Measurements from ENCODE around the gene DLL1.
A peak's percentile ranks its signal among the peaks of the same experiment; 100 is the strongest.
"Not testable (repeated sequence)": the region's sequence is repeated elsewhere in the genome, so short reads cannot be mapped to it uniquely, and the experiment has no call there.

Gene DLL1

GRCh38 chr6:170290296-170291128 is at the start of gene DLL1:
TSS of gene DLL1 (minus strand) at chr6:170291078. CDS start at chr6:170290139, 939 bp downstream.
- no peak for DNase-seq (ENCODE audit: low spot score)

GRCh38 chr6:170335199-170335598 is 44.3 kb upstream of the DLL1 start:
- DNase-seq (ENCODE audit: low spot score): not testable (repeated sequence)

GRCh38 chr6:170329321-170329720 is 38.4 kb upstream of the DLL1 start:
- no peak for DNase-seq (ENCODE audit: low spot score)

GRCh38 chr6:170317718-170318117 is 26.8 kb upstream of the DLL1 start:
- DNase-seq (ENCODE audit: low spot score): no peak

- DNase-seq (ENCODE audit: low spot score): no peak
Measured at GRCh38 chr6:170317076-170317475, 26.2 kb upstream of the DLL1 start.

GRCh38 chr6:170316071-170316470 is 25.2 kb upstream of the DLL1 start:
- DNase-seq (ENCODE audit: low spot score): no peak

GRCh38 chr6:170314983-170315382 is 24.1 kb upstream of the DLL1 start:
- no peak for DNase-seq (ENCODE audit: low spot score)

- DNase-seq (ENCODE audit: low spot score): no peak
Measured at GRCh38 chr6:170313716-170314295, 22.9 kb upstream of the DLL1 start.

GRCh38 chr6:170312876-170313275 is 22.0 kb upstream of the DLL1 start:
- DNase-seq (ENCODE audit: low spot score): no peak

- no peak for DNase-seq (ENCODE audit: low spot score)
Measured at GRCh38 chr6:170311696-170312095, 20.8 kb upstream of the DLL1 start.

GRCh38 chr6:170308761-170309160 is 17.9 kb upstream of the DLL1 start:
- no peak for DNase-seq (ENCODE audit: low spot score)

- no peak for DNase-seq (ENCODE audit: low spot score)
Measured at GRCh38 chr6:170307080-170307545, 16.2 kb upstream of the DLL1 start.

GRCh38 chr6:170306324-170307079 is 15.6 kb upstream of the DLL1 start, which contains the start of gene FAM120B:
TSS of gene FAM120B (plus strand) at chr6:170306758. CDS start at chr6:170317391, 10,633 bp downstream.
- peak; percentile 94 for DNase-seq (ENCODE audit: low spot score)

GRCh38 chr6:170305805-170306323 is 15.0 kb upstream of the DLL1 start:
- DNase-seq (ENCODE audit: low spot score): no peak

GRCh38 chr6:170301184-170301583 is 10.3 kb upstream of the DLL1 start:
- no peak for DNase-seq (ENCODE audit: low spot score)

GRCh38 chr6:170298688-170299087 is 7.8 kb upstream of the DLL1 start:
- no peak for DNase-seq (ENCODE audit: low spot score)

GRCh38 chr6:170297576-170298330 is 6.9 kb upstream of the DLL1 start:
- no peak for DNase-seq (ENCODE audit: low spot score)

- DNase-seq (ENCODE audit: low spot score): no peak
Measured at GRCh38 chr6:170296746-170297575, 6.1 kb upstream of the DLL1 start.

- no peak for DNase-seq (ENCODE audit: low spot score)
Measured at GRCh38 chr6:170296423-170296745, 5.5 kb upstream of the DLL1 start.

- DNase-seq (ENCODE audit: low spot score): no peak
Measured at GRCh38 chr6:170295510-170296422, 4.9 kb upstream of the DLL1 start.

All from hematopoietic multipotent progenitor cell treated with erythropoietin and hydrocortisone succinate and interleukin-3 and kit ligand, for 17 days (in vitro differentiated cells).